GM19043 (cell line): ENCODE results near the gene ELSPBP1.
"Not testable (repeated sequence)": the region's sequence is repeated elsewhere in the genome, so short reads cannot be mapped to it uniquely, and the experiment has no call there.

Experiments used
- ATAC-seq: cut with Tn5 transposase; IDR thresholded peaks from one replicate; pipeline ENCODE4 v1.9.1; 2021; ENCODE audit warnings: low read depth; ENCODE audit not compliant: unreplicated experiment

ELSPBP1 gene

DNA sequence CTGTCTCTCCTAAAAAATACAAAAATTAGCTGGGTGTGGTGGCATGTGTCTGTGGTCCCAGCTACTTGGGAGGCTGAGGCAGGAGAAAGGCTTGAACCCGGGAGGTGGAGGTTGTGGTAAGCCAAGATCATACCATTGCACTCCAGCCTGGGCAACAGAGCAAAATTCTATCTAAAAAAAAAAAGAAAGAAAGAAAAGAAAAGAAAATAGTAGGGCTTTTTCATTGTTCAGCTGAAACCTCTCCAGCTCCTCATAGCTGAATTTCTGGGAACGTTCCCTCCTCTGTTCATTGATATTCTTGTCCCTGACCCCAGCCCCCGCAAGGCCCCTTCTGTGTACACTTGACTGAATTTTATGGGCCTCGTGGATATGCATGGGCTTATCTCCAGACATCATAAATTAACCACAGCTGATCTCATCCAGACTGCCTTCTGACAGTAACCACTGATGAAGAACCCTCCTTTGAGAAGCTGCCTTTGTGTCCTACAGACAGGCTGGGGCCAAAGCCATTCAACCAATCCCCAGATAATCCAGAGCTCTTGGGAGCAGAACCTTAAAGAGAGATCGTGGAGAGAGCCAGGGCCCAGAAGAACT lies at the start of gene ELSPBP1:
Gene ELSPBP1 (plus strand): TSS at position 424 of the 594 bp plus-strand sequence. CDS start 14,036 bp downstream, outside the sequence.
- no peak for ATAC-seq

GRCh38 chr19:47949852-47950521 lies 44.4 kb upstream of the ELSPBP1 start:
- not testable (repeated sequence) for ATAC-seq

DNA sequence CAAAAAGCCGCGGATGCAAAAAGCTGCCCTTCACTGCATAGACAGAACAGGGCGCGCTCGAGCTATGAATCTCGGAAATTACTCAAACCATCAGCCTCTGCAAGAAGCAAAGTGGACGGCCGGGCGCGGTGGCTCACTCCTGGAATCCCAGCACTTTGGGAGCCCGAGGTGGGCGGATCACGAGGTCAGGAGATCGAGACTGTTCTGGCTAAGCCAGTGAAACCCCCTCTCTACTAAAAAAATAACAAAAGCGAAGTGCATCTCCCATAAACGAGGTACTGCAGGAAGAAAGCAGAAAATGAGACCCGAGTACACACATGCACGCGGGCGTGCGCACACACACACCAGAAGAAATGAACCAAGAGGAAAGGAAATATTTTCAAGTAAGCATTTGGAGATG lies 42.3 kb upstream of the ELSPBP1 start:
- ATAC-seq = not testable (repeated sequence)

DNA sequence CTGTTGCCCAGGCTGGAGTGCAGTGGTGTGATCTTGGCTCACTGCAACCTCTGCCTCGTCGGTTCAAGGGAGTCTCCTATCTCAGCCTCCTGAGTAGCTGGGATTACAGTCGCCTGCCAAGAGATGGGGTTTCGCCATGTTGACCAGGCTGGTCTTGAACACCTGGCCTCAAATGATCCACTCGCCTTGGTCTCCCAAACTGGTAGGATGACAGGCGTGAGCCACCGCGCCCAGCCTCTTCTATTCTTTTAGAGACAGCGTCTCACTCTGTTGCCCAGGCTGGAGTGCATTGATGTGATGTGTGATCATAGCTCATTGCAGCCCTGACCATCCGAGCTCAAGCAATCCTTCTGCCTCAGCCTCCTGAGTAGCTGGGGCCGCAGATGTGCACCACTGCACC lies 38.5 kb upstream of the ELSPBP1 start:
- ATAC-seq = not testable (repeated sequence)

GRCh38 chr19:47973529-47973928 lies 20.9 kb upstream of the ELSPBP1 start:
- no peak for ATAC-seq

GRCh38 chr19:47991191-47991808 lies 3.1 kb upstream of the ELSPBP1 start:
- no peak for ATAC-seq

GRCh38 chr19:47992070-47992469 lies 2.4 kb upstream of the ELSPBP1 start, which contains the start of gene BSPH1:
TSS of gene BSPH1 (minus strand) at chr19:47992170. CDS start at chr19:47992081, 89 bp downstream.
- no peak for ATAC-seq

- ATAC-seq = no peak
Measured at GRCh38 chr19:47996230-47996727, 1.8 kb downstream of the ELSPBP1 start.

GRCh38 chr19:47998800-47999199 lies 4.4 kb downstream of the ELSPBP1 start:
- no peak for ATAC-seq

GRCh38 chr19:48000846-48001245 lies 6.4 kb downstream of the ELSPBP1 start:
- ATAC-seq = no peak

GRCh38 chr19:48004236-48004635 lies 9.8 kb downstream of the ELSPBP1 start:
- no peak for ATAC-seq

GRCh38 chr19:48006762-48007161 lies 12.3 kb downstream of the ELSPBP1 start:
- ATAC-seq = no peak

DNA sequence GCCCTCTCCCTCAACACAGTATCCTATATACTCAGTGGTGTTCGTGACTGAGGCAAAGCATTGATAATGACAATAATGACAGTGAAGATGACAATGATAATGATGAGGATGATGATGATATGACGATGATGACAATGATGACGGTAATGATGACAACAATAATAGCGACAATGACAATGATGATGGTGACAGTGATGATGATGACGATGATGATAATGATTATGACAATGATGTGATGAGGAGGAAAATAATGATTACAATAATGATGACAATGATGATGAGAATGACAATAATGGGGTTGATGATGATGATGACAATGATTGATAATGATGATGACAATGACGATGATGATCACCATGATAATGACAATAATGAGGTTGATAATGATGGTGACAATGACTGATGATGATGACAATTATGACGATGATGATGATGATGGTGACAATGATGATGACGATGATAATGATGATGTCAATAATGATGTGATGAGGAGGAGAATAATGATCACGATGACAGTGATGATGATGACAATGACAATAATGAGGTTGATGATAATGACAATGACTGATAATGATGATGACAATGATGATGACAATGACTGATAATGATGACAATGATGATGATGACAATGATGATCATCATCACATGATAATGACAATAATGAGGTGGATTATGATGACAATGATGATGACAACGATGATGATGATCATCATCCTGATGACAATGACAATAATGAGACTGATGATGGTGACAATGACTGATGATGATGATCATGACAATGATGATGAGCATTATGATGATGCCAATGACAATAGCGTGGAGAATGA lies 16.7 kb downstream of the ELSPBP1 start:
- ATAC-seq = no peak

- no peak for ATAC-seq
Measured at GRCh38 chr19:48020686-48021085, 26.3 kb downstream of the ELSPBP1 start.

DNA sequence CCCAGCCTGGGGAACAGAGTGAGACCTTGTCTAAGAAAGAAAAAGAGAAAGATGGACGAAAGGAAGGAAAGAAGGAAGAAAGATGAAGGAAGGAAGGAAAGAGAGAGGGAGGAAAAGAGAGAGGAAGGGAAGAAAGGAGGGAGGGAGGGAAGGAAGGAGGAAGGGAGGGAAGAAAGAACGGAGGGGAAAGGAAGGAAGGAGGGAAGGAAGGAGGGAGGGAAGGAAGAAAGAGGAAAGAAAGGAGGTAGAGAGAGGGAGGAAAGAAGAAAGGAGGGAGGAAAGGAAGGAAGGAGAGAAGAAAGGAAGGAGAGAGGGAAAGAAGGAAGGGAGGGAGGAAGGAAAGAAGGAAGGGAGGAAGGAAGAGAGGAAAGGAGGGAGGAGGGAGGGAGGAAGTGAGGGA lies 28.6 kb downstream of the ELSPBP1 start:
- no peak for ATAC-seq

DNA sequence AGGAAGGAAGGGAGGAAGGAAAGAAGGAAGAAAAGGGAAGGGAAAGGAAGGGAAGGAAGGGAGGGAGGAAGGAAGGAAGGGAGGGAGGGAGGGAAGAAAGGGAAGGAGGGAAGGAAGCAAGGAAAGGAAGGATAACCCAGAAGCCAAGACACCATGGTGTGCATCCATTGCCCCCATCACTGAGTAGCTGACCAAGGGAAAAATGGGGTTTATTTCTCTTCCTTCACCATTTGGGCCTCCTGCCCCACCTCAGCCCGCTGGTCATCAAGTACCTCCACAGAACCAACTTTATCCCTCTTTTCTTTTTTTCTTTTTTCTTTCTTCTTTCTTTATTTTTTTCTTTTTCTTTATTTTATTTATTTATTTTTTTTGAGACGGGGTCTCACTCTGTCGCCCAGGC lies 29.1 kb downstream of the ELSPBP1 start:
- ATAC-seq = no peak

DNA sequence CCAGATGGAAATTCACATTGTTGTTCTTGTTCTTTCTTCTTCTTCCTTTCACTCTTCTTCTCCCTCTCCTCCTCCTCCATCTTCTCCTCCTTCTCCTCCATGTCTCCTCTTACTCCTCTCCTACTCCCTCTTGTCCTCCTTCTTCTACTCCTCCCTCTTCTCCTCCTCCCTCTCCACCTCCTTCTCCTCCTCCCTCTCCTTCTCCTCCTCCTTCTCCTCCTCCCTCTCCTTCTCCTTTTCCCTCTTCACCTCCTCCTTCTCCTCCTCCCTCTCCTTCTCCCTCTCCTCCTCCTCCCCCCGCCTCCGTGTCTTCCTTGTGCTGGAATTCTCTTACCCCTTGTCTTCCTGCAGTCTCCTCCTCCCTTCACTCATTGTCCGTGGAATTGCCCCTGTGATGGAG lies 31.0 kb downstream of the ELSPBP1 start:
- ATAC-seq = no peak

DNA sequence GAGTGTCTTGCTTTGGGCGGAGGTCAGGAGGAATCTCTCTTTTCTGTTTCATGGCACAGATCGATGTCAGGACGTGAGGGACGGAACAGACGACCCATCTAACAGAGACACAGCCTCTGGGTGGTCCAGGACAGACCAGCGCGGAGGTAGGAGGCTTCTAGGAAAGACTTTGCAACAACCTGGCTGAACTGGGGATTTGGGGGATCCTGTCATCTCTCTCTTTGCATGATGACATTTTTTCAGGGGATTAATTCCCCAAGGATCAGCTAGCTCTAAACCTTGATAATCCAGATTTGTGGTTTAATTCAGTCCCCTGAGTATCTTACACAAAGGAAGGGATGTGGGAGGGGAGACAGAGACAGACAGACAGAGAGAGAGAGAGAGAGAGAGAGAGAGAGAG lies 35.0 kb downstream of the ELSPBP1 start:
- no peak for ATAC-seq

- ATAC-seq = no peak
Measured at GRCh38 chr19:48030073-48030472, 35.6 kb downstream of the ELSPBP1 start.

- ATAC-seq = no peak
Measured at GRCh38 chr19:48033604-48034003, 39.2 kb downstream of the ELSPBP1 start.

DNA sequence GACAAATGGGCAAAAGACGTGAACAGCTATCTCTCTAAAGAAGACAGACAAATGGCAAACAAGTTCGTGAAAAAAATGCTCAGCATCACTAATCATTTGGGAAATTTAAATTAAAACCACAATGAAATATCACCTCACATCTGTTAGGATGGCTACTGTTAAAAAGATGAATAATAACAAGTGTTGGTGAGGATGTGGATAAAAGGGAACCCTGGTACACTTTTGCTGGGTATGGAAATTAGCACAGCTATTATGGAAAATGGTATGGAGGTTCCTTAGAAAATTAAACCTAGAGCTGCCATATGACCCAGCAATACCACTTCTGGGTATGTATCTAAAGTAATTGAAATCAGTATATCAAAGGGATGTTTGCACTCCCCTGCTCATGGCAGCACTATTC lies 42.3 kb downstream of the ELSPBP1 start:
- no peak for ATAC-seq
